HUES6 (cell line): ENCODE data around the gene BIRC3.
A peak's percentile ranks its signal among the peaks of the same experiment; 100 is the strongest.
"Not testable (repeated sequence)": the region's sequence is repeated elsewhere in the genome, so short reads cannot be mapped to it uniquely, and the experiment has no call there.

Source experiments
- H3K27ac ChIP-seq: 2 replicates; pipeline ENCODE4 v1.7.0; 2013; ENCODE audit warnings: low read depth, mild to moderate bottlenecking, low read length, inconsistent platforms
- H3K27me3 ChIP-seq: 2 replicates; pipeline ENCODE4 v1.6.1; 2013; ENCODE audit warnings: low read length; ENCODE audit not compliant: control insufficient read depth, insufficient read depth
- H3K36me3 ChIP-seq: 2 replicates; pipeline ENCODE4 v1.6.1; 2013; ENCODE audit warnings: low read length; ENCODE audit not compliant: control insufficient read depth, insufficient read depth
- H3K4me1 ChIP-seq: 2 replicates; pipeline ENCODE4 v1.6.1; 2013; ENCODE audit warnings: low read length; ENCODE audit not compliant: control insufficient read depth, insufficient read depth
- H3K4me3 ChIP-seq: 2 replicates; pipeline ENCODE4 v1.5.1; 2013; ENCODE audit warnings: low read depth, low read length
- H3K9ac ChIP-seq: one replicate; pipeline ENCODE4 v1.6.1; 2013; ENCODE audit warnings: mild to moderate bottlenecking, low read length
- H3K9me3 ChIP-seq: 2 replicates; pipeline ENCODE4 v1.6.1; 2013; ENCODE audit warnings: low read depth, low read length; ENCODE audit not compliant: control insufficient read depth, insufficient read depth

The BIRC3 gene

DNA sequence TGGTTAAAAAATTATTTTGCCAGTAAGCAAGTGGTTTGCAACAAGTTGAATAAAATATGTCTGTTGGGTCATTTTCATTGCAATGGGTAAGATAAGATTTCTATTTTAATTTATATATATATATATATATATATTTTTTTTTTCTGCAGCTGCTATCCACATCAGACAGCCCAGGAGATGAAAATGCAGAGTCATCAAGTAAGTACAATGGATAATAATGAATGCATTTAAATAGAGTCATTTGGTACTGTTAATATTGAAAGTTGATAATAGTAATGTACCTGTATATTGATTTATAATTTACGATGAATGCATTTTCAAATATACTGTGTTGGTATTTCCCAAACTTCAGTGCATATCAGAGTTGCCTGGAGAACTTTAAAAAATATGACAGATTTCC, 11.5 kb downstream of the BIRC3 start:
- H3K36me3 ChIP-seq = no peaks in the 10 kb centered on the region
- H3K27ac ChIP-seq = no peak overlapping the region

DNA sequence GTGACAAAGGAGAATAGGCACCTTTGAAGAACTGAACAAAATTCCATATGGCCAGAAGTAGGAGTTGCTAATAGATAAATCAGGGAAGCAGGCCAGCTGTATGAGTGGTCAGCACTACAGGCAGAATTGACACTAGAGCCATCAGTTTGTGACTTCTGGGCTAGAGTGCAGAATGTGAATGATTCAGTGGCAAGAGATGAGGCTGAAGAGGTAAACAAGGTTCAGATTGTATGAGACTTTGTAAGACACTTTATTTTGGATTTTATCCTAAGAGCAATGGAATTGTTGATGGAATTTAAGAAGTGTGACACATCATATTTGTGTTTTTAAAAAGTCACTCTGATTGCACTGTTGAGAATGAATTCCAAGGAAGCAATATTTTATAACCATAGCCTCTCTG, 12.9 kb downstream of the BIRC3 start:
- H3K4me3 ChIP-seq = no peak overlapping the region
- H3K27ac ChIP-seq = no peak overlapping the region
- no peaks in the 10 kb centered on the region for H3K9me3 ChIP-seq
- no peaks in the 10 kb centered on the region for H3K4me1 ChIP-seq
- no peaks in the 10 kb centered on the region for H3K27me3 ChIP-seq
- H3K9ac ChIP-seq = no peak overlapping the region
- H3K36me3 ChIP-seq = no peaks in the 10 kb centered on the region

More for the DNA sequence above, 11.5 kb downstream of the BIRC3 start:
- Histone ChIP-seq H3K9me3 (no peaks in the 10 kb centered on the region), H3K4me3 (no peak overlapping the region), H3K4me1 (no peaks in the 10 kb centered on the region), H3K27me3 (no peaks in the 10 kb centered on the region), H3K9ac (no peak overlapping the region)

DNA sequence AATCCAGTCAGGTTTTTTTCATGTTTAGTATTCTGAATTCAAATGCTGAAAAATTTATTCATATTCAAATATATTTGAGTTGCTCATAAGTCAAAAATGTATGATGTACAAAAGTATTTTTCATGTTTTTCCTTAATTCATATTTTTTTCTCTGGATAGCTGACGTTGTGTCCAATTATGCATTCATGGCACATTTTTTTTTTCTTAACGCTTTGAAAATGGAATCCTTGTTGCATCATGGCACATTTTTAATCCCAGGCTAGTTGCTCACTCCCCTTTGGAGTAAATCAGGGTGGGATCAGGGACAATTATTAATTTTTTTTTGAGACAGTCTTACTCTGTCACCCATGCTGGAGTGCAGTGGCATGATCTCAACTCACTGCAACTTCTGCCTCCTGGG, 14.1 kb downstream of the BIRC3 start:
- H3K4me1 ChIP-seq = no peaks in the 10 kb centered on the region
- H3K9ac ChIP-seq = no peak overlapping the region
- H3K36me3 ChIP-seq = no peaks in the 10 kb centered on the region
- H3K9me3 ChIP-seq = no peaks in the 10 kb centered on the region
- H3K27me3 ChIP-seq = no peaks in the 10 kb centered on the region
- no peak overlapping the region for H3K4me3 ChIP-seq
- H3K27ac ChIP-seq = no peak overlapping the region

DNA sequence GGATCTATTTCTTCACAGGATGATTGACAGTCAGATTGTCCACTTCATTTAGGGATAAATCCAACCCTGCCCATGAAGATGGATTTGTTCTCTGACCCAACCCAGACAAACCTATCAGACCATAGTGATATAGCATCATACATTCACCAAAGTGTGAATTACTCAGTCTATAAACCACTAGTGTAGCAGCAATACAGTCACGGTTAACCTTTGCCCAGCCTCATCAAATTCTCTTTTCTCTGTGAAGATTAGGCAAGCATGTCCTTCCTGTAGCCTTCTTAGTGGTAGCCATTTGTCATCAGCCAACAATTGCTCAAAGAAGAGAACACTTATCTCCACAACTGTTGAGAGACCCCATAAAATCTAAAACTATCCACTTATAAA, 15.3 kb downstream of the BIRC3 start:
- no peaks in the 10 kb centered on the region for H3K9me3 ChIP-seq
- H3K27ac ChIP-seq = no peak overlapping the region
- H3K27me3 ChIP-seq = no peaks in the 10 kb centered on the region
- no peaks in the 10 kb centered on the region for H3K4me1 ChIP-seq
- no peak overlapping the region for H3K4me3 ChIP-seq
- H3K9ac ChIP-seq = no peak overlapping the region
- H3K36me3 ChIP-seq = no peaks in the 10 kb centered on the region

DNA sequence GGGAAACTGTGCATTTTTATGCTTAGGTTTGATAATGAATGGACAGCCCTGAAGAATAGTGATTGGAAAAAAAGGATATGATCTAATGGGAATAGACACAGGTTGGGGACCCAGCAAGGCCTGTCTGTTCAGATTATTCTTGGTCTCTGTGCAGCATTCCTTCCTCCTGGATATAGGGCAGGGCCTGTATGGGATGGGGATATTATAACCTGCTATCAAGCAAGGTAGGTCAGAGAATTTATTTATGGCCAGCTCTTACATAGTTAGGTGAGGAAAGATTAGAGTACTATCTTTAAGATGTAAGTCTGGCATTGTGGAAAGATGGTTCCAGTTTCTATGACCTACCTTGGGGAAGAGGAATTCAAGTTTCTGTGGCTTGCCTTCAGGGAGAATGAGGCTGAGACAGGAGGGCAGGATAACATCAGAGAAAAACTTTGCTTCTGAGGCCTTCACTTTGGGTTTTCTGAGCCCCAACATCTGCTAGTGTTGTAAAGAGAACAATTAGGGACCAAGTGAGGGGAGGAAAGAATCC, 21.3 kb downstream of the BIRC3 start:
- Histone ChIP-seq H3K27me3 (no peaks in the 10 kb centered on the region), H3K36me3 (no peaks in the 10 kb centered on the region), H3K9ac (no peak overlapping the region), H3K4me3 (no peak overlapping the region), H3K4me1 (no peaks in the 10 kb centered on the region), H3K9me3 (no peaks in the 10 kb centered on the region), H3K27ac (no peak overlapping the region)

DNA sequence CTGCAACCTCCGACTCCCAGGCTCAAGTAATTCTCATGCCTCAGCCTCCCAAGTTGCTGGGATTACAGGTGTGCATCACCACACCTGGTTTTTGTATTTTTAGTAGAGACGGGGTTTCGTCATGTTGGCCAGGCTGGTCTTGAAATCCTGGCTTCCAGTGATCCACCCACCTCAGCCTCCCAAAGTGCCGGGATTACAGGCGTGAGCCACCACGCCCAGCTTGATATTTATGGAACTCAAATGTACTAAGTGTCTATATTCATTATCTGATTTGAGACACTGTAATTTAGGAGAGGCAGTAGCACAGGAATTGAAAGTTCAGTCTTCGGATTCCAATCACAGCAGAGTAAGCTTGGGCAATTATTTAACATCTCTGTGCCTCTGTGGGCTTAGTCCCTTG, 24.0 kb downstream of the BIRC3 start:
- not testable (repeated sequence) for H3K27ac ChIP-seq, H3K4me1 ChIP-seq, H3K27me3 ChIP-seq, H3K9ac ChIP-seq, H3K4me3 ChIP-seq, H3K36me3 ChIP-seq, H3K9me3 ChIP-seq

DNA sequence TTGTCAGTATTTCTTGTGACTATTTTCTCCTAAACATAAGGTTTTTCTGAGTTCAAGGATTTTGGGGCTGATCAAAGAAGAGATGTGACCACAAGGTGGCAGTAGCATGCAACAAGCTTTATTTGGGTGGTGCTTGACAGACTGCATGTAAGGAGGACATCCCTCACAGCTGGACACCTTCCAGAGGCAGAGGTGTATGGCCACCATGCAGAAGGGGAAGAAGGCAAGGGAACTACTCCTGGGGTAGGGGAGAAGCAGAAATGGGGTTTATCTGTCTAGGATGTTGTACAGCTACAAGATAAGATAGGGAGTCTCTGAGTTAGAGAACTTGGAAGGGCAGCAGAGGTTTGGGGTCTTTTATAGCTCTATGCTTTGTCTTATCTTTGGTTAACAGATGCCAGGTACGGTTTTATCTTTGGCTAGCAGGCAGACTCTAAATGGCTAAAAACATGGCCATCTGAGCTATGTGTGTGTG, 24.6 kb downstream of the BIRC3 start:
- no peak overlapping the region for H3K9ac ChIP-seq
- H3K4me3 ChIP-seq = no peak overlapping the region
- no peak overlapping the region for H3K27ac ChIP-seq
- H3K9me3 ChIP-seq = no peaks in the 10 kb centered on the region
- H3K27me3 ChIP-seq = no peaks in the 10 kb centered on the region
- H3K36me3 ChIP-seq = no peaks in the 10 kb centered on the region
- H3K4me1 ChIP-seq = peaks cover 4% of the 10 kb centered on the region

DNA sequence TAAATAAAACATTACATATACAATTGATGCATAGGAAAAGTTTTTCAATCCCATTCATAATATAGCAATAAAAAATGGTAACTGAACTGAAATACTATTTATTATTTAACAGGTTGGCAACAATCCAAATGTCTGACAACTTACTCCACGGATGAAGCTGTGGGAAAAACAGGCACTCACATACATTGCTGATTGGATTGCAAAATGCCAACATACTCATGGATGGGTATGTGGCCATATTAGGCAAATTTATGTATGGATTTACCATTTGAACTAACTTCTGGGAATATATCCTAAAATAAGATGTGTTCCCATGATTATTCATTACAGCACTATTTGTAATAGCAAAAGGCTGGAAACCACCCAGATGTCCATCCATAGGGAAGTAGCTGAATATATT, 26.5 kb downstream of the BIRC3 start:
- Histone ChIP-seq H3K4me3 (no peak overlapping the region), H3K27ac (no peak overlapping the region), H3K36me3 (no peaks in the 10 kb centered on the region), H3K9me3 (no peaks in the 10 kb centered on the region), H3K4me1 (peaks cover 4% of the 10 kb centered on the region), H3K27me3 (no peaks in the 10 kb centered on the region), H3K9ac (no peak overlapping the region)

DNA sequence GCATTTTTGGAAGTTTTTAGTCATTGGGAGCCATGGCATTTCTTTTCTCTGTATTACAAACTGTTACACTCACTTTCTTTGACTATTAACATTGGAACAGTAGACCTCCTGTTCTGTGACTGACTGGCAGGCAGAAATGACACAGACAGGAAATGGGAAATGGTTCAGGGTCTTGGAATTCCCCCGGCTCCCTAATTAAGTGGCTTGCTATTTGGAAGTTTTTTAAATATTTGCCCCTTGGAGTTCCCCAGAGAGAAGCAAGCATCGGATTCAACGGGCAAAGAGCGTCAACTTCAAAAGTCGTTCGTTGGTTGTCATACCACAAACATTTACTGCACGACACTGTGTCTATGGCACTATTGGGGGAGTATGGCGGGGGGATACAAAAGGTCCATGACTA, 28.6 kb downstream of the BIRC3 start:
- Histone ChIP-seq H3K9ac (no peak overlapping the region), H3K27ac (no peak overlapping the region)

DNA sequence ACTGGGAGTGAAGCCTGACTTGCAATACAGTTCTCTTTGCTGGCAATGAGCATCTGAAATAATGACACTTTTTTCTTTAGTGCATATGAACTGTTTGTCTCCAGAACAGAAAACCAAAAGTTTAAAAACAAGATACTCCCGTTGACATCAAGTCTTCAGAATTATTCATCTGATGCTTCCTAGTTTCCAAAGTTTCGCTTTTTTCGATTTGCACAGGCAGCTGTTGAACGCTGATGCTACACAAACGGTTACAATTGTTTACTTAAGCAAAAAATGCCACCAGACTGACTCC, 29.1 kb downstream of the BIRC3 start:
- Histone ChIP-seq H3K9me3 (no peaks in the 10 kb centered on the region), H3K27me3 (no peaks in the 10 kb centered on the region), H3K9ac (peak overlapping the region; percentile 88), H3K36me3 (peaks cover 19% of the 10 kb centered on the region), H3K27ac (peak overlapping the region; percentile 59; the same call in 1 of the 2 replicates), H3K4me1 (peaks cover 4% of the 10 kb centered on the region), H3K4me3 (peak overlapping the region; percentile 95)

More for the DNA sequence above, 28.6 kb downstream of the BIRC3 start:
- Histone ChIP-seq H3K9me3 (no peaks in the 10 kb centered on the region), H3K4me3 (peak overlapping the region; percentile 95), H3K36me3 (peaks cover 14% of the 10 kb centered on the region), H3K4me1 (peaks cover 4% of the 10 kb centered on the region), H3K27me3 (no peaks in the 10 kb centered on the region)

DNA sequence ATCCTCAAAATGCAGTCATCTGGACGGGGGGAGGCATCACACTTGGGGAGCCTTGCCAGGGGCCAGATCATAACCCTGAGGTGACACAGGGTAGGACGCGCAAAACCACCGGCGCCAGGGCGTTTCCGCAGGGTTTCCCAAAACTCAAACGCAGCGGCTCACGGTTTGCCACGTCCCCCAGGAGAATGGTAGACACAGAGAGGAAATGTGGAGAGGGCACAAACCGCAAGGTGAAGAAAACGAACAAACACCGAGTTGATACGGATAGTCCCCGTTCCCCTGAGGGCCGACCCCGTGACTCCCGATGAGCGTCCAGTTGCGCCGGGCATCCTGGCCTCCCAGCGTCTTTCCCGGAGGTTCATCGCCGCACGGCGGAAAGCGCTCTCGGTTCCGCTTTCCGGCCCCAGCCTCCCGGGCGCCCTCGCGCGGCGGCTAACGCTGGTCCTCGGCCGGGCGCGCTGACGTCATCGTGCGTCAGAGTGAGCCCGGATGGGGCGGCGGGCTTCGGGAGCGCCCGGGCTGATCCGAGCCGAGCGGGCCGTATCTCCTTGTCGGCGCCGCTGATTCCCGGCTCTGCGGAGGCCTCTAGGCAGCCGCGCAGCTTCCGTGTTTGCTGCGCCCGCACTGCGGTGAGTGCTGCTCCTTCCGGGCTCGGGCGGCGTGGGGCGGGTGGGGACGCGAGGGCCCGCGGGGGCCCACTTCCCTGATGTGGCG, 29.6 kb downstream of the BIRC3 start, which contains the start of gene BIRC2:
TSS of gene BIRC2 (plus strand) at position 467 of the 714 bp plus-strand sequence. CDS start 2,641 bp downstream, outside the sequence.
- H3K27me3 ChIP-seq = no peaks in the 10 kb centered on the region
- H3K4me3 ChIP-seq = peak within 1 kb of the TSS; percentile 95
- peak within 1 kb of the TSS; percentile 88 for H3K9ac ChIP-seq
- peaks cover 19% of the 10 kb centered on the region for H3K36me3 ChIP-seq
- peak within 1 kb of the TSS; percentile 90 for H3K27ac ChIP-seq
- peaks cover 4% of the 10 kb centered on the region for H3K4me1 ChIP-seq
- no peaks in the 10 kb centered on the region for H3K9me3 ChIP-seq
